Endothelial cell of umbilical vein (primary cell): ENCODE measurements around the gene SLC38A9. TPM values are rescaled to one million over a fixed set of nuclear protein-coding genes. Genes with fewer than 3 reads are reported as not detected.

ENCODE experiments used
- BruUV-seq: library from RNA; stranded (reverse); fragments of 400-500 nt; replicated peaks from 2 replicates; lab custom pipeline; 2021; lab: Mats Ljungman, UMichigan
- CTCF ChIA-PET: fragments of 300-600, 350-600 bp; sonication (Branson Sonifier 250); formaldehyde crosslinking; loops from one replicate; lab custom pipeline; 2021; ENCODE audit warnings: antibody characterized with exemption, inconsistent platforms; lab: Charles Lee
- POLR2A ChIA-PET: fragments of 300-600, 350-600 bp; sonication (Branson Sonifier 250); formaldehyde crosslinking; loops from one replicate; lab custom pipeline; 2021; ENCODE audit warnings: antibody characterized with exemption, inconsistent platforms; lab: Charles Lee
- DNase-seq: peaks from one replicate; pipeline ENCODE4 v3.0.0-alpha.2; 2011; ENCODE audit warnings: low read depth, low spot score
- FAIRE-seq: peaks from 2 replicates; lab custom pipeline; 2011; peaks lifted over from hg19 to GRCh38; lab: Jason Lieb, UNC
- H2AFZ ChIP-seq: 2 replicates; pipeline ENCODE4 v1.6.0; 2012; ENCODE audit warnings: low read depth, low read length, control low read depth, inconsistent platforms
- H3K27ac ChIP-seq: 2 replicates; pipeline ENCODE4 v1.5.1; 2011; ENCODE audit warnings: low read depth, mild to moderate bottlenecking, control low read depth, low read length, moderate library complexity; ENCODE audit not compliant: insufficient read depth
- H3K27me3 ChIP-seq, 2 experiments: 2 replicates each; pipeline versions ENCODE4 v1.6.0 to v1.6.1; 2011; ENCODE audit warnings: low read length in 2 of 2, mixed read lengths in 1 of 2; ENCODE audit not compliant: control insufficient read depth in 2 of 2, insufficient read depth in 2 of 2
- H3K36me3 ChIP-seq, 2 experiments: 2 replicates in 1 of 2; 3 replicates in 1 of 2; pipeline ENCODE4 v1.5.1; 2011; ENCODE audit warnings: low read length in 2 of 2, mild to moderate bottlenecking in 1 of 2, moderate library complexity in 1 of 2; ENCODE audit not compliant: control insufficient read depth in 2 of 2, insufficient read depth in 2 of 2; ENCODE audit errors: extremely low read depth in 1 of 2
- H3K4me1 ChIP-seq: 3 replicates; pipeline ENCODE4 v1.5.1; 2011; ENCODE audit warnings: mild to moderate bottlenecking, low read length; ENCODE audit not compliant: control insufficient read depth, insufficient read depth; ENCODE audit errors: extremely low read depth
- H3K4me2 ChIP-seq: 2 replicates; pipeline ENCODE4 v1.6.1; 2011; ENCODE audit warnings: low read length, control low read depth, mixed read lengths; ENCODE audit not compliant: insufficient read depth
- H3K4me3 ChIP-seq, 3 experiments: fragments of 200-600 bp in 1 of 3; sonication (generic), shearing (Covaris generic) in 1 of 3; replicated peaks in 1 of 3; 2 replicates each; pipeline ENCODE4 v1.5.1; 2011 to 2016; ENCODE audit warnings: control low read depth in 3 of 3, low read length in 3 of 3, mild to moderate bottlenecking in 2 of 3, inconsistent platforms in 1 of 3, low read depth in 1 of 3, moderate library complexity in 1 of 3; ENCODE audit not compliant: insufficient read depth in 1 of 3
- H3K79me2 ChIP-seq: 2 replicates; pipeline ENCODE4 v1.6.0; 2012; ENCODE audit warnings: low read length, inconsistent platforms; ENCODE audit not compliant: control insufficient read depth, insufficient read depth
- H3K9ac ChIP-seq: replicated peaks from 2 replicates; pipeline ENCODE3; 2011; ENCODE audit warnings: low read length, control low read depth; ENCODE audit not compliant: insufficient read depth; ENCODE audit errors: extremely low read depth
- H3K9me1 ChIP-seq: replicated peaks from 3 replicates; pipeline ENCODE4 v1.6.0; 2011; ENCODE audit warnings: mild to moderate bottlenecking, low read length; ENCODE audit not compliant: control insufficient read depth, insufficient read depth; ENCODE audit errors: extremely low read depth
- H3K9me3 ChIP-seq: replicated peaks from 2 replicates; pipeline ENCODE4 v1.5.1; 2012; ENCODE audit warnings: low read length, inconsistent platforms; ENCODE audit not compliant: control insufficient read depth, insufficient read depth
- H4K20me1 ChIP-seq: replicated peaks from 2 replicates; pipeline ENCODE3; 2011; ENCODE audit warnings: mild to moderate bottlenecking, low read length; ENCODE audit not compliant: control insufficient read depth, insufficient read depth; ENCODE audit errors: extremely low read depth
- EZH2 ChIP-seq: IDR thresholded peaks from 2 replicates; pipeline ENCODE4 v1.6.1; 2012; ENCODE audit warnings: borderline replicate concordance, low read depth, mild to moderate bottlenecking, moderate library complexity, low read length, inconsistent platforms; ENCODE audit not compliant: severe bottlenecking
- FOS ChIP-seq: IDR thresholded peaks from 2 replicates; pipeline ENCODE4 v1.6.1; 2011; ENCODE audit warnings: mild to moderate bottlenecking, low read length, moderate library complexity, borderline replicate concordance; ENCODE audit not compliant: insufficient read depth
- GATA2 ChIP-seq: IDR thresholded peaks from 2 replicates; pipeline ENCODE4 v1.7.0; 2011; ENCODE audit warnings: low read depth, mild to moderate bottlenecking, moderate library complexity, mixed read lengths, low read length; ENCODE audit not compliant: insufficient read length, insufficient read depth
- JUN ChIP-seq: IDR thresholded peaks from 2 replicates; pipeline ENCODE4 v1.6.1; 2011; ENCODE audit warnings: borderline replicate concordance, low read depth; ENCODE audit not compliant: insufficient read length, insufficient read depth
- MYC ChIP-seq: IDR thresholded peaks from one replicate; pipeline ENCODE4 v1.6.1; 2011; ENCODE audit warnings: mild to moderate bottlenecking, low read depth, low read length
- POLR2A ChIP-seq: IDR thresholded peaks from 2 replicates; pipeline ENCODE4 v1.6.1; 2012; ENCODE audit warnings: low read depth, mild to moderate bottlenecking, control low read depth, low read length
- POLR2AphosphoS5 ChIP-seq: IDR thresholded peaks from 2 replicates; pipeline ENCODE4 v1.6.1; 2012; ENCODE audit warnings: low read depth, mild to moderate bottlenecking, control low read depth, low read length, moderate library complexity; ENCODE audit not compliant: insufficient read depth
- dilution Hi-C: fragments of 300-500 bp; cut with MboI; formaldehyde crosslinking; loops from one replicate; pipeline ENCODE4 v1.15.0; 2019; ENCODE audit warnings: low sequenced_read_pairs; ENCODE audit not compliant: extremely low pct_ligation_motif_present
- intact Hi-C: fragments of 100-400 bp; cut with micrococcal nuclease; formaldehyde crosslinking; loops from one replicate; pipeline ENCODE4 v1.10.0; 2022
- polyA plus RNA-seq, 4 experiments: library from polyadenylated mRNA; depleted of rRNA in 3 of 4; stranded (reverse) in 3 of 4; unstranded in 1 of 4; fragments of >200 nt; gene quantifications; 2 replicates each; pipeline versions ENCODE4 v1.2.1 to v1.2.3, GENCODE V29; 2011 to 2012; ENCODE audit warnings: missing spikeins in 1 of 4
- total RNA-seq: library from RNA; stranded (reverse); gene quantifications from 2 replicates; pipeline ENCODE4 v1.2.3, GENCODE V29; 2021
- TF ChIP-seq, protein P1 (sequence below): IDR thresholded peaks from 2 replicates; pipeline ENCODE4 v1.6.1; 2011; ENCODE audit not compliant: insufficient read depth, insufficient read length
- TF ChIP-seq, protein P2 (sequence below), 2 donors: IDR thresholded peaks; 1 replicate in 1 of 2; 2 replicates in 1 of 2; pipeline ENCODE4 v1.5.1; 2011; ENCODE audit warnings: low read length in 2 of 2, mild to moderate bottlenecking in 2 of 2, moderate library complexity in 2 of 2, control low read depth in 1 of 2, inconsistent platforms in 1 of 2, low read depth in 1 of 2; ENCODE audit not compliant: insufficient read depth in 1 of 2; ENCODE audit errors: extremely low read depth in 1 of 2

The SLC38A9 gene
- total and polyA plus RNA-seq, 2 donors (not counting 3 experiments of a cell fraction or from before 2014, with no cell fraction given): 14.1 to 24.9 TPM

DNA sequence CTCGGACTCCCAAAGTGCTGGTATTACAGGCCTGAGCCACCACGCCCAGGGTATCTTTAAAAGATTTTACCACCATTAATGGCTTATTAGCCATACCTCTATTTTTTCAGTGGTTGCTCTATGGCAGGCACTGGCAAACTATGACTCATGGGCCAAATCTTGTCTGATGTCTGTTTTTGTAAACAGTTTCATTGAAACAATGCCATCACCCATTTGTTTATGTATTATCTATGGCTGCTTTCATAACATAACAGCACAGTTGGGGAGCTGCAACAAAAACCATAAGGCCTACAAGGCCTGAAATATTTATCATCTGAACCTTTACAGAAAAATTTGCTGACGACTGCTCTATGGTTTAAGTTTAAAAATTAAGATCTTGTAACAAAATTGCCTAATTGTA lies 66.8 kb downstream of the SLC38A9 start:
- CTCF ChIA-PET: no interaction called here
- Histone ChIP-seq H3K9me3 (no peaks in the 10 kb centered on the region), H3K36me3 (no peaks in the 10 kb centered on the region), H3K27me3 (no peaks in the 10 kb centered on the region), H2AFZ (no peak overlapping the region), H3K4me1 (no peaks in the 10 kb centered on the region), H3K9ac (no peak overlapping the region), H3K9me1 (no peaks in the 10 kb centered on the region), H3K4me2 (no peak overlapping the region), H3K4me3 (no peak overlapping the region), H3K79me2 (no peaks in the 10 kb centered on the region), H3K27ac (no peak overlapping the region), H4K20me1 (no peaks in the 10 kb centered on the region)
- POLR2A ChIA-PET: no interaction called here
- intact Hi-C loops: no loop called here
- no TSS peak for BruUV-seq
- FAIRE-seq: no peak
- dilution Hi-C loops: no loop called here
- DNase-seq: no peak
- TF ChIP-seq EZH2 (no peak), JUN (no peak), POLR2AphosphoS5 (no peak)

DNA sequence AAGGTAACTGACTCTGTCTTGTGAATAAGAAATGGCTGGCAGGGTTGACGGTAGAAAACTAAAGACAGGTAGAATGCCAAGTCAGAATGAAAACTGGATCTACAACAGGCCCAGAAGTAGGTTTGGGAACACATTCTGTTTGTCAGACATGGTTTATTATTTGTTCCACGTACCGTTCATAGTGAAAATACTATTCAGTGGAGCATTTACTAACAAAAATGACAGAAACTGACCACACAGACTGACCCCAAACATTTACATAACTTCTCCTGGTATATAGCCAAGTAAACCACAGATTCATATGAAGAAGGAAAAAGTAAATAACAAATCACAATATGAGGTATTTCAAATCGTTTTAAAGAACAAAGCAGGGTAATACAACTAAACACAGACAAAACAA lies 73.7 kb downstream of the SLC38A9 start:
- CTCF ChIA-PET: no interaction called here
- TF ChIP-seq, protein P1, sequence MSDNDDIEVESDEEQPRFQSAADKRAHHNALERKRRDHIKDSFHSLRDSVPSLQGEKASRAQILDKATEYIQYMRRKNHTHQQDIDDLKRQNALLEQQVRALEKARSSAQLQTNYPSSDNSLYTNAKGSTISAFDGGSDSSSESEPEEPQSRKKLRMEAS: no peak
- TF ChIP-seq JUN (no peak), MYC (no peak), POLR2A (no peak), GATA2 (no peak), FOS (no peak), EZH2 (no peak), POLR2AphosphoS5 (no peak)
- TF ChIP-seq, protein P2, sequence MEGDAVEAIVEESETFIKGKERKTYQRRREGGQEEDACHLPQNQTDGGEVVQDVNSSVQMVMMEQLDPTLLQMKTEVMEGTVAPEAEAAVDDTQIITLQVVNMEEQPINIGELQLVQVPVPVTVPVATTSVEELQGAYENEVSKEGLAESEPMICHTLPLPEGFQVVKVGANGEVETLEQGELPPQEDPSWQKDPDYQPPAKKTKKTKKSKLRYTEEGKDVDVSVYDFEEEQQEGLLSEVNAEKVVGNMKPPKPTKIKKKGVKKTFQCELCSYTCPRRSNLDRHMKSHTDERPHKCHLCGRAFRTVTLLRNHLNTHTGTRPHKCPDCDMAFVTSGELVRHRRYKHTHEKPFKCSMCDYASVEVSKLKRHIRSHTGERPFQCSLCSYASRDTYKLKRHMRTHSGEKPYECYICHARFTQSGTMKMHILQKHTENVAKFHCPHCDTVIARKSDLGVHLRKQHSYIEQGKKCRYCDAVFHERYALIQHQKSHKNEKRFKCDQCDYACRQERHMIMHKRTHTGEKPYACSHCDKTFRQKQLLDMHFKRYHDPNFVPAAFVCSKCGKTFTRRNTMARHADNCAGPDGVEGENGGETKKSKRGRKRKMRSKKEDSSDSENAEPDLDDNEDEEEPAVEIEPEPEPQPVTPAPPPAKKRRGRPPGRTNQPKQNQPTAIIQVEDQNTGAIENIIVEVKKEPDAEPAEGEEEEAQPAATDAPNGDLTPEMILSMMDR (IDR thresholded peaks at IDR 0.05; ENCODE audit: extremely low read depth in 1 of 2, insufficient read depth in 1 of 2, low read depth in 1 of 2, low read length in 2 of 2): no peak
- Histone ChIP-seq H3K27me3 (no peaks in the 10 kb centered on the region), H4K20me1 (no peaks in the 10 kb centered on the region), H3K4me1 (no peaks in the 10 kb centered on the region), H3K79me2 (no peaks in the 10 kb centered on the region), H3K4me3 (no peak overlapping the region), H3K9me1 (no peaks in the 10 kb centered on the region), H2AFZ (no peak overlapping the region), H3K27ac (no peak overlapping the region), H3K9me3 (no peaks in the 10 kb centered on the region), H3K36me3 (no peaks in the 10 kb centered on the region), H3K9ac (no peak overlapping the region), H3K4me2 (no peak overlapping the region)
- DNase-seq (no peak), FAIRE-seq (no peak)
- dilution Hi-C loops (no loop called here), intact Hi-C loops (no loop called here)
- POLR2A ChIA-PET: no interaction called here
- no TSS peak for BruUV-seq
